Esophagus muscularis mucosa (tissue), 4 donors: ENCODE measurements around the gene PCDHGC3.

ENCODE experiments used
- EP300 ChIP-seq: sonication (generic); formaldehyde crosslinking; IDR thresholded peaks from one replicate; pipeline ENCODE4 v1.6.1; 2017; ENCODE audit warnings: antibody characterized with exemption
- POLR2A ChIP-seq: fragments of 450-650 bp; IDR thresholded peaks from one replicate; pipeline ENCODE4 v1.6.1; 2017; ENCODE audit warnings: antibody characterized with exemption, moderate library complexity, mild to moderate bottlenecking, low read depth
- POLR2AphosphoS5 ChIP-seq, 2 donors: sonication (generic); formaldehyde crosslinking; IDR thresholded peaks; one replicate each; pipeline ENCODE4 v1.6.1; 2017; ENCODE audit warnings: antibody characterized with exemption in 2 of 2
- TF ChIP-seq, protein P1 (sequence below), 3 experiments: fragments of 200-600 bp in 2 of 3; fragments of 450-650 bp in 1 of 3; sonication (generic) in 2 of 3; IDR thresholded peaks; one replicate each; pipeline ENCODE4 v1.5.1; 2017 to 2019; ENCODE audit warnings: antibody characterized with exemption in 3 of 3, mild to moderate bottlenecking in 2 of 3, moderate library complexity in 1 of 3

DNA sequence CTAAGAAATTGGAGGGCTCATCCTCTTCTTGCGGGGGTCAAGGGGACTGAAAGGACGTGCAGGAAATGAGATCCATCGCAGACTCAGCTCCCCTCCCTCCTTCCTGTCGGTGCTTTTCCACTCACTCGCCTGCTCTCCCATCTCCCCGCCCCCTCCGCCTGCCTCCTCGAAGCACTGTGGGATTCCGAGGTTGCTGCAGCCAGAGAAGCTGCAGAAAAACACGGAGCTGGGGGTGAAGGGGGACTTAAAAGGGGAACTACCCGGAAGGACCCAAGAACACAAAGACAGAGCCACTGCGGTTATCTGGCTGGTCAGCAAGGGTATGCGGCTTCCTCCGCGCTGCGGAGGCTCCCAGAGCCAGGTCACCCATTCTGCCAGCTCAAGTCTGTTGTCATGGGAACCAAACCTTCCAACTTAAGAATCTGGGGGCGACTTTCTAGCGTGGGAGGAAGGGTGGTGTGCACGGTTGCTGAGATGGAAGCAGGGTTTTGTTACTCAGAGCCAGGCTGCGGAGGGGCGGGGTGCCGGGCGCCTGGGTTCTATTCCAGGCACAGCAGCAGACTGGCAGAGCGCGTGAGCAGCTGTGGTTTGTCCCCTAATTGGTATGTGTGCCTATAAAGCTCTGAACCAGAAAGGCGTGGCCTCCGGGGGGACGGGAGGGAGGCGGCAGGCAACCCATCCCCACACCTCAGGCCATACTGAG, 38.0 kb downstream of the PCDHGC3 start:
- TF ChIP-seq, protein P1, sequence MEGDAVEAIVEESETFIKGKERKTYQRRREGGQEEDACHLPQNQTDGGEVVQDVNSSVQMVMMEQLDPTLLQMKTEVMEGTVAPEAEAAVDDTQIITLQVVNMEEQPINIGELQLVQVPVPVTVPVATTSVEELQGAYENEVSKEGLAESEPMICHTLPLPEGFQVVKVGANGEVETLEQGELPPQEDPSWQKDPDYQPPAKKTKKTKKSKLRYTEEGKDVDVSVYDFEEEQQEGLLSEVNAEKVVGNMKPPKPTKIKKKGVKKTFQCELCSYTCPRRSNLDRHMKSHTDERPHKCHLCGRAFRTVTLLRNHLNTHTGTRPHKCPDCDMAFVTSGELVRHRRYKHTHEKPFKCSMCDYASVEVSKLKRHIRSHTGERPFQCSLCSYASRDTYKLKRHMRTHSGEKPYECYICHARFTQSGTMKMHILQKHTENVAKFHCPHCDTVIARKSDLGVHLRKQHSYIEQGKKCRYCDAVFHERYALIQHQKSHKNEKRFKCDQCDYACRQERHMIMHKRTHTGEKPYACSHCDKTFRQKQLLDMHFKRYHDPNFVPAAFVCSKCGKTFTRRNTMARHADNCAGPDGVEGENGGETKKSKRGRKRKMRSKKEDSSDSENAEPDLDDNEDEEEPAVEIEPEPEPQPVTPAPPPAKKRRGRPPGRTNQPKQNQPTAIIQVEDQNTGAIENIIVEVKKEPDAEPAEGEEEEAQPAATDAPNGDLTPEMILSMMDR (IDR thresholded peaks at IDR 0.05): no peak
- no peak for TF ChIP-seq POLR2A
- no peak for TF ChIP-seq EP300
- TF ChIP-seq POLR2AphosphoS5 (IDR thresholded peaks at IDR 0.05): peak; percentile 67 to 69
